ENCODE measurements around the gene RAB44.

DNA sequence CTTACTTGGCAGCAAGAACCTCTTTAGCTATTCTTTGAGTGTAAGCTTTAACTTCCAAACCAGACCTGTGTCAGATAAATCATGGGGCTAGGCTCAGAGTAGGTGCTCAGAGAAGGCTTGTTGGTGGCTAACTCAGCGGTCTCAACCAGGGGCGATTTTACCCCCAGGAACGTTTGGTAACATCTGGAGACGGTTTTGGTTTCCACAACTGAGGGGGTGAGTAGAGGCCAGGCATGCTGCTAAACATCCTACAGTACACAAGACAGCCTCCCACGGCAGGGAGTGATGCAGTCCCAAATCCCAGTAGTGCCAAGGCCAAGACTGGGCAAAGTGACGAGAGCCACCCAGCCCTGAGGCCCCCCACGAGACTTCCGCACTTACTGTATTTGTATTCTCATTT, 59.2 kb downstream of the RAB44 start:
- TF ChIP-seq, protein P1, sequence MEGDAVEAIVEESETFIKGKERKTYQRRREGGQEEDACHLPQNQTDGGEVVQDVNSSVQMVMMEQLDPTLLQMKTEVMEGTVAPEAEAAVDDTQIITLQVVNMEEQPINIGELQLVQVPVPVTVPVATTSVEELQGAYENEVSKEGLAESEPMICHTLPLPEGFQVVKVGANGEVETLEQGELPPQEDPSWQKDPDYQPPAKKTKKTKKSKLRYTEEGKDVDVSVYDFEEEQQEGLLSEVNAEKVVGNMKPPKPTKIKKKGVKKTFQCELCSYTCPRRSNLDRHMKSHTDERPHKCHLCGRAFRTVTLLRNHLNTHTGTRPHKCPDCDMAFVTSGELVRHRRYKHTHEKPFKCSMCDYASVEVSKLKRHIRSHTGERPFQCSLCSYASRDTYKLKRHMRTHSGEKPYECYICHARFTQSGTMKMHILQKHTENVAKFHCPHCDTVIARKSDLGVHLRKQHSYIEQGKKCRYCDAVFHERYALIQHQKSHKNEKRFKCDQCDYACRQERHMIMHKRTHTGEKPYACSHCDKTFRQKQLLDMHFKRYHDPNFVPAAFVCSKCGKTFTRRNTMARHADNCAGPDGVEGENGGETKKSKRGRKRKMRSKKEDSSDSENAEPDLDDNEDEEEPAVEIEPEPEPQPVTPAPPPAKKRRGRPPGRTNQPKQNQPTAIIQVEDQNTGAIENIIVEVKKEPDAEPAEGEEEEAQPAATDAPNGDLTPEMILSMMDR (IDR thresholded peaks at IDR 0.05), result no peak
- no peak for TF ChIP-seq HDAC2 (IDR thresholded peaks at IDR 0.05)
- TF ChIP-seq, protein P2, sequence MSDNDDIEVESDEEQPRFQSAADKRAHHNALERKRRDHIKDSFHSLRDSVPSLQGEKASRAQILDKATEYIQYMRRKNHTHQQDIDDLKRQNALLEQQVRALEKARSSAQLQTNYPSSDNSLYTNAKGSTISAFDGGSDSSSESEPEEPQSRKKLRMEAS (IDR thresholded peaks at IDR 0.05), result no peak
- TF ChIP-seq EHMT2 (IDR thresholded peaks at IDR 0.05; ENCODE audit: low read depth), result no peak
- no peak for TF ChIP-seq EP300 (IDR thresholded peaks at IDR 0.05)
- TF ChIP-seq HEYL (CRISPR knock-in tag; IDR thresholded peaks at IDR 0.05), result no peak
- no peak for TF ChIP-seq JUNB (IDR thresholded peaks at IDR 0.05)
- TF ChIP-seq HOXA7 (CRISPR knock-in tag; IDR thresholded peaks at IDR 0.05), result no peak
- TF ChIP-seq GATA3 (IDR thresholded peaks at IDR 0.05; ENCODE audit: borderline replicate concordance), result no peak
- TF ChIP-seq POLR2A (IDR thresholded peaks at IDR 0.05; ENCODE audit: low read length), result no peak
